HCT116 (cell line): ENCODE results near the gene ESR1. TPM values are rescaled to one million over a fixed set of nuclear protein-coding genes. Genes with fewer than 3 reads are reported as not detected.

Experiments
- ATAC-seq: fragments of 200-7000 bp; cut with Tn5 transposase; 2 replicates; pipeline ENCODE4 v1.9.1; 2020; ENCODE audit warnings: mild to moderate bottlenecking, moderate library complexity
- BruUV-seq: library from RNA; stranded (reverse); fragments of 400-500 nt; replicated peaks from 2 replicates; lab custom pipeline; 2021; lab: Mats Ljungman, UMichigan
- CTCF ChIA-PET: fragments of 300-600 bp; sonication (Branson Sonifier 250); formaldehyde crosslinking; loops from one replicate; lab custom pipeline; 2021; ENCODE audit warnings: antibody characterized with exemption; lab: Charles Lee
- POLR2A ChIA-PET: fragments of 300-600, 350-600 bp; sonication (Branson Sonifier 250); formaldehyde crosslinking; loops from one replicate; lab custom pipeline; 2021; ENCODE audit warnings: antibody characterized with exemption; lab: Charles Lee
- RAD21 ChIA-PET, 2 experiments: fragments of 300-600 bp; sonication (Branson Sonifier 250); formaldehyde crosslinking; loops; one replicate each; lab custom pipeline; 2023; ENCODE audit warnings: low total read pairs in 2 of 2; ENCODE audit not compliant: uncharacterized antibody in 2 of 2, unreplicated experiment in 2 of 2, low non-redundant PET in 1 of 2; lab: Charles Lee
- DNase-seq: peaks from one replicate; pipeline ENCODE4 v3.0.0-alpha.2; 2010; ENCODE audit warnings: low read depth, low spot score
- H2AFZ ChIP-seq: fragments of 200-600 bp; shearing (Covaris generic), sonication (generic); 2 replicates; pipeline ENCODE4 v1.6.1; 2017; ENCODE audit warnings: low read depth, mixed run types, mixed read lengths, antibody characterized with exemption, low read length; ENCODE audit not compliant: poor library complexity, severe bottlenecking
- H3K27ac ChIP-seq: 2 replicates; pipeline ENCODE4 v1.5.1; 2012; ENCODE audit warnings: low read depth, low read length
- H3K27me3 ChIP-seq: fragments of 200-600 bp; sonication (generic); 2 replicates; pipeline ENCODE4 v1.6.1; 2016; ENCODE audit warnings: mixed run types, low read length, mixed read lengths; ENCODE audit not compliant: insufficient read depth
- H3K36me3 ChIP-seq, 2 experiments: fragments of 200-500 bp in 1 of 2; fragments of 200-600 bp in 1 of 2; sonication (Bioruptor generic) in 1 of 2; sonication (generic) in 1 of 2; 2 replicates each; pipeline versions ENCODE4 v1.5.1 to v1.6.1; 2014 to 2016; ENCODE audit warnings: low read length in 2 of 2, inconsistent platforms in 1 of 2, mixed read lengths in 1 of 2, mixed run types in 1 of 2; ENCODE audit not compliant: insufficient read depth in 2 of 2, control insufficient read depth in 1 of 2
- H3K4me1 ChIP-seq, 2 experiments: fragments of 200-600 bp in 1 of 2; sonication (generic) in 1 of 2; 2 replicates each; pipeline versions ENCODE4 v1.5.1 to v1.6.1; 2012 to 2017; ENCODE audit warnings: low read length in 2 of 2, inconsistent platforms in 1 of 2, mild to moderate bottlenecking in 1 of 2, mixed read lengths in 1 of 2, mixed run types in 1 of 2, moderate library complexity in 1 of 2; ENCODE audit not compliant: insufficient read depth in 2 of 2, control insufficient read depth in 1 of 2
- H3K4me2 ChIP-seq: fragments of 200-600 bp; sonication (generic); 2 replicates; pipeline ENCODE4 v1.6.1; 2017; ENCODE audit warnings: mixed run types, low read length, mixed read lengths
- H3K4me3 ChIP-seq, 2 experiments: fragments of 200-600 bp in 1 of 2; sonication (generic) in 1 of 2; replicated peaks in 1 of 2; 2 replicates each; pipeline ENCODE4 v1.5.1; 2011 to 2016; ENCODE audit warnings: low read length in 2 of 2, control low read depth in 1 of 2, low read depth in 1 of 2, mild to moderate bottlenecking in 1 of 2, mixed read lengths in 1 of 2, mixed run types in 1 of 2
- H3K79me2 ChIP-seq: fragments of 200-600 bp; sonication (generic); 2 replicates; pipeline ENCODE4 v1.6.1; 2017; ENCODE audit warnings: mild to moderate bottlenecking, mixed run types, low read length, moderate library complexity, mixed read lengths; ENCODE audit not compliant: insufficient read depth
- H3K9ac ChIP-seq: fragments of 200-600 bp; sonication (generic); 2 replicates; pipeline ENCODE4 v1.6.1; 2016; ENCODE audit warnings: low read length, mixed read lengths
- H3K9me2 ChIP-seq: fragments of 200-600 bp; sonication (generic), shearing (Covaris generic); 2 replicates; pipeline ENCODE4 v1.6.1; 2017; ENCODE audit warnings: mixed run types, mild to moderate bottlenecking, moderate library complexity; ENCODE audit not compliant: insufficient read depth
- H3K9me3 ChIP-seq, 2 experiments: fragments of 200-500 bp in 1 of 2; fragments of 200-600 bp in 1 of 2; sonication (Bioruptor generic) in 1 of 2; sonication (generic) in 1 of 2; 2 replicates each; pipeline ENCODE4 v1.6.1; 2014 to 2017; ENCODE audit warnings: low read length in 2 of 2, mixed read lengths in 2 of 2, inconsistent platforms in 1 of 2, low read depth in 1 of 2, mild to moderate bottlenecking in 1 of 2, mixed run types in 1 of 2, moderate library complexity in 1 of 2; ENCODE audit not compliant: control insufficient read depth in 1 of 2, insufficient read depth in 1 of 2
- H4K20me1 ChIP-seq: fragments of 200-600 bp; sonication (generic), shearing (Covaris generic); 2 replicates; pipeline ENCODE4 v1.6.1; 2017; ENCODE audit warnings: mixed run types, mild to moderate bottlenecking, moderate library complexity; ENCODE audit not compliant: insufficient read depth
- CEBPB ChIP-seq: IDR thresholded peaks from 2 replicates; pipeline ENCODE4 v1.6.1; 2012; ENCODE audit warnings: low read depth
- FOSL1 ChIP-seq: IDR thresholded peaks from 2 replicates; pipeline ENCODE4 v1.6.1; 2012; ENCODE audit warnings: low read depth
- JUND ChIP-seq: IDR thresholded peaks from 2 replicates; pipeline ENCODE4 v1.6.1; 2012
- POLR2A ChIP-seq: IDR thresholded peaks from 2 replicates; pipeline ENCODE4 v1.7.0; 2011; ENCODE audit warnings: borderline replicate concordance; ENCODE audit not compliant: insufficient read depth, insufficient read length; ENCODE audit errors: extremely low read depth
- POLR2AphosphoS5 ChIP-seq: IDR thresholded peaks from 2 replicates; pipeline ENCODE4 v1.6.1; 2011; ENCODE audit warnings: mild to moderate bottlenecking, low read depth, low read length, moderate library complexity
- RAD21 ChIP-seq: IDR thresholded peaks from 2 replicates; pipeline ENCODE4 v1.6.1; 2012; ENCODE audit warnings: low read depth, mild to moderate bottlenecking
- REST ChIP-seq: IDR thresholded peaks from 2 replicates; pipeline ENCODE4 v1.6.1; 2012; ENCODE audit warnings: low read depth
- SIN3A ChIP-seq: IDR thresholded peaks from 2 replicates; pipeline ENCODE4 v1.6.1; 2012; ENCODE audit warnings: low read depth
- SP1 ChIP-seq: IDR thresholded peaks from 2 replicates; pipeline ENCODE4 v1.6.1; 2012; ENCODE audit warnings: low read depth
- SRF ChIP-seq: IDR thresholded peaks from 2 replicates; pipeline ENCODE4 v1.6.1; 2012; ENCODE audit warnings: low read depth
- TCF7L2 ChIP-seq: IDR thresholded peaks from 2 replicates; pipeline ENCODE4 v1.7.0; 2011; ENCODE audit warnings: borderline replicate concordance, inconsistent platforms; ENCODE audit not compliant: insufficient read depth, insufficient read length; ENCODE audit errors: extremely low read depth
- ZFX ChIP-seq: fragments of 450-650 bp; IDR thresholded peaks from 2 replicates; pipeline ENCODE4 v1.6.1; 2017
- intact Hi-C: fragments of 100-400 bp; cut with micrococcal nuclease; formaldehyde crosslinking; loops from 2 replicates; pipeline ENCODE4 v1.10.0; 2022
- total RNA-seq: library from RNA; stranded (reverse); gene quantifications from one replicate; pipeline ENCODE4 v1.2.1, GENCODE V29; 2021; ENCODE audit not compliant: unreplicated experiment
- TF ChIP-seq, protein P1 (sequence below): IDR thresholded peaks from 2 replicates; pipeline ENCODE4 v1.6.1; 2012
- TF ChIP-seq, protein P2 (sequence below), 3 experiments: fragments of 200-600 bp in 1 of 3; sonication (generic) in 1 of 3; IDR thresholded peaks in 2 of 3; conservative IDR thresholded peaks in 1 of 3; 2 replicates each; pipeline ENCODE4 v1.5.1; 2012 to 2017; ENCODE audit warnings: low read depth in 2 of 3, low read length in 2 of 3, antibody characterized with exemption in 1 of 3, borderline replicate concordance in 1 of 3, control low read depth in 1 of 3, mild to moderate bottlenecking in 1 of 3, mixed read lengths in 1 of 3, mixed run types in 1 of 3, moderate library complexity in 1 of 3; ENCODE audit not compliant: insufficient read depth in 1 of 3

Gene ESR1
- total RNA-seq, 1 experiment from 2014 or later, result 0.17 TPM

- ATAC-seq (no peak), DNase-seq (no peak)
- Histone ChIP-seq H3K9me2 (no peaks in the 10 kb centered on the region), H3K9ac (no peak overlapping the region), H3K36me3 (no peaks in the 10 kb centered on the region), H4K20me1 (no peaks in the 10 kb centered on the region), H3K4me3 (no peak overlapping the region), H3K4me2 (no peak overlapping the region), H2AFZ (no peak overlapping the region), H3K4me1 (no peaks in the 10 kb centered on the region), H3K27ac (no peak overlapping the region), H3K79me2 (no peaks in the 10 kb centered on the region), H3K9me3 (no peaks in the 10 kb centered on the region), H3K27me3 (no peaks in the 10 kb centered on the region)
- intact Hi-C loops, result no loop called here
- POLR2A ChIA-PET, result no interaction called here
- RAD21 ChIA-PET, result no interaction called here
- no TSS peak for BruUV-seq
- TF ChIP-seq POLR2AphosphoS5, result no peak
- TF ChIP-seq POLR2A, result no peak
- no peak for TF ChIP-seq ZFX
- TF ChIP-seq, protein P1, sequence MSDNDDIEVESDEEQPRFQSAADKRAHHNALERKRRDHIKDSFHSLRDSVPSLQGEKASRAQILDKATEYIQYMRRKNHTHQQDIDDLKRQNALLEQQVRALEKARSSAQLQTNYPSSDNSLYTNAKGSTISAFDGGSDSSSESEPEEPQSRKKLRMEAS, result no peak
- no peak for TF ChIP-seq CEBPB
- TF ChIP-seq, protein P2, sequence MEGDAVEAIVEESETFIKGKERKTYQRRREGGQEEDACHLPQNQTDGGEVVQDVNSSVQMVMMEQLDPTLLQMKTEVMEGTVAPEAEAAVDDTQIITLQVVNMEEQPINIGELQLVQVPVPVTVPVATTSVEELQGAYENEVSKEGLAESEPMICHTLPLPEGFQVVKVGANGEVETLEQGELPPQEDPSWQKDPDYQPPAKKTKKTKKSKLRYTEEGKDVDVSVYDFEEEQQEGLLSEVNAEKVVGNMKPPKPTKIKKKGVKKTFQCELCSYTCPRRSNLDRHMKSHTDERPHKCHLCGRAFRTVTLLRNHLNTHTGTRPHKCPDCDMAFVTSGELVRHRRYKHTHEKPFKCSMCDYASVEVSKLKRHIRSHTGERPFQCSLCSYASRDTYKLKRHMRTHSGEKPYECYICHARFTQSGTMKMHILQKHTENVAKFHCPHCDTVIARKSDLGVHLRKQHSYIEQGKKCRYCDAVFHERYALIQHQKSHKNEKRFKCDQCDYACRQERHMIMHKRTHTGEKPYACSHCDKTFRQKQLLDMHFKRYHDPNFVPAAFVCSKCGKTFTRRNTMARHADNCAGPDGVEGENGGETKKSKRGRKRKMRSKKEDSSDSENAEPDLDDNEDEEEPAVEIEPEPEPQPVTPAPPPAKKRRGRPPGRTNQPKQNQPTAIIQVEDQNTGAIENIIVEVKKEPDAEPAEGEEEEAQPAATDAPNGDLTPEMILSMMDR (IDR thresholded peaks at IDR 0.05 in 2 of 3, conservative IDR thresholded peaks at IDR 0.05 in 1 of 3; ENCODE audit: borderline replicate concordance in 1 of 3, insufficient read depth in 1 of 3, low read depth in 2 of 3, low read length in 2 of 3), result no peak
- TF ChIP-seq SP1, result no peak
- TF ChIP-seq FOSL1, result no peak
- TF ChIP-seq SRF, result no peak
- TF ChIP-seq REST, result no peak
- TF ChIP-seq SIN3A, result no peak
- TF ChIP-seq JUND, result no peak
- no peak for TF ChIP-seq TCF7L2
- no peak for TF ChIP-seq RAD21
- CTCF ChIA-PET, result no interaction called here
These were observed 340.9 kb downstream of the ESR1 start for GRCh38 chr6:152148412-152148811.
